Cardiac muscle cell (in vitro differentiated cells and primary cell): ENCODE data around the gene ZDBF2. TPM values are rescaled to one million over a fixed set of nuclear protein-coding genes. Genes with fewer than 3 reads are reported as not detected.
"Not testable (repeated sequence)": the region's sequence is repeated elsewhere in the genome, so short reads cannot be mapped to it uniquely, and the experiment has no call there.

Experiments used
- DNase-seq, 2 donors: peaks; one replicate each; pipeline versions ENCODE4 v3.0.0 to v3.0.0-alpha.2; 2010 to 2017; ENCODE audit warnings: low read depth in 1 of 2, low spot score in 1 of 2
- H3K27ac ChIP-seq: fragments of 200-600 bp; sonication (generic); 2 replicates; pipeline ENCODE4 v1.5.1; 2016
- H3K27me3 ChIP-seq: fragments of 200-600 bp; sonication (generic); 2 replicates; pipeline ENCODE4 v1.6.0; 2016; ENCODE audit warnings: control low read depth
- H3K36me3 ChIP-seq: fragments of 200-600 bp; sonication (generic); 2 replicates; pipeline ENCODE4 v1.5.1; 2016; ENCODE audit warnings: control low read depth
- H3K4me1 ChIP-seq: fragments of 200-600 bp; sonication (generic); 2 replicates; pipeline ENCODE4 v1.8.1; 2017; ENCODE audit warnings: low read depth, mild to moderate bottlenecking, mixed run types
- H3K4me3 ChIP-seq: fragments of 200-600 bp; sonication (generic); 2 replicates; pipeline ENCODE4 v1.5.1; 2016; ENCODE audit warnings: mild to moderate bottlenecking
- H3K9me3 ChIP-seq: fragments of 200-600 bp; sonication (generic); 2 replicates; pipeline ENCODE4 v1.5.1; 2017; ENCODE audit warnings: low read depth, mild to moderate bottlenecking, control low read depth
- CTCF ChIP-seq: IDR thresholded peaks from 2 replicates; pipeline ENCODE4 v1.5.1; 2012; ENCODE audit warnings: low read depth, mild to moderate bottlenecking, low read length
- polyA plus RNA-seq: library from polyadenylated mRNA; unstranded; fragments of >200 nt; fragmentation: Nextera tagmentation; extraction: Ambion mirVana; gene quantifications from 2 replicates; pipeline ENCODE4 v1.2.1, GENCODE V29; 2016
- total RNA-seq: library from RNA; depleted of rRNA; stranded (reverse); fragments of >200 nt; gene quantifications from 2 replicates; pipeline ENCODE4 v1.2.3, GENCODE V29; 2016

The ZDBF2 gene
- total and polyA plus RNA-seq, 2 experiments from 2014 or later, result 4.3 to 34.6 TPM

GRCh38 chr2:206256706-206257205 lies 17.7 kb upstream of the ZDBF2 start:
- Histone ChIP-seq H3K36me3 (no peaks in the 10 kb centered on the region), H3K4me1 (no peaks in the 10 kb centered on the region), H3K4me3 (no peak overlapping the region), H3K9me3 (no peaks in the 10 kb centered on the region), H3K27ac (no peak overlapping the region), H3K27me3 (peaks cover 99% of the 10 kb centered on the region)
- TF ChIP-seq CTCF, result no peak
- no peak for DNase-seq

- TF ChIP-seq CTCF, result no peak
- no peaks in the 10 kb centered on the region for H3K36me3 ChIP-seq
- H3K9me3 ChIP-seq, result no peaks in the 10 kb centered on the region
- no peak for DNase-seq
- H3K27me3 ChIP-seq, result peaks cover 99% of the 10 kb centered on the region
- H3K4me3 ChIP-seq, result no peak overlapping the region
- no peaks in the 10 kb centered on the region for H3K4me1 ChIP-seq
- H3K27ac ChIP-seq, result no peak overlapping the region
Measured at GRCh38 chr2:206257350-206257749, 17.1 kb upstream of the ZDBF2 start.

- no peak for DNase-seq
- no peak overlapping the region for H3K4me3 ChIP-seq
- H3K9me3 ChIP-seq, result no peaks in the 10 kb centered on the region
- no peaks in the 10 kb centered on the region for H3K36me3 ChIP-seq
- TF ChIP-seq CTCF, result no peak
- H3K27me3 ChIP-seq, result peaks cover 99% of the 10 kb centered on the region
- no peak overlapping the region for H3K27ac ChIP-seq
- H3K4me1 ChIP-seq, result no peaks in the 10 kb centered on the region
Measured at GRCh38 chr2:206257861-206258260, 16.6 kb upstream of the ZDBF2 start.

GRCh38 chr2:206258615-206259014 lies 15.8 kb upstream of the ZDBF2 start:
- H3K36me3 ChIP-seq, H3K4me3 ChIP-seq, H3K9me3 ChIP-seq, DNase-seq, H3K4me1 ChIP-seq, H3K27ac ChIP-seq: not testable (repeated sequence)
- H3K27me3 ChIP-seq, result peaks cover 99% of the 10 kb centered on the region

- peaks cover 100% of the 10 kb centered on the region for H3K27me3 ChIP-seq
- H3K4me1 ChIP-seq, result no peaks in the 10 kb centered on the region
- H3K36me3 ChIP-seq, result no peaks in the 10 kb centered on the region
- H3K9me3 ChIP-seq, result no peaks in the 10 kb centered on the region
- H3K27ac ChIP-seq, result no peak overlapping the region
- DNase-seq, result no peak
- H3K4me3 ChIP-seq, result no peak overlapping the region
- TF ChIP-seq CTCF, result no peak
Measured at GRCh38 chr2:206259376-206260187, 14.9 kb upstream of the ZDBF2 start.
